Suprapubic skin (tissue), 4 donors: ENCODE data around the gene NTSR1.

Experiments used
- EP300 ChIP-seq: sonication (generic); formaldehyde crosslinking; IDR thresholded peaks from one replicate; pipeline ENCODE4 v1.6.1; 2017; ENCODE audit warnings: antibody characterized with exemption
- POLR2A ChIP-seq, 2 donors: fragments of 450-650 bp; IDR thresholded peaks; one replicate each; pipeline ENCODE4 v1.6.1; 2017; ENCODE audit warnings: antibody characterized with exemption in 2 of 2, mild to moderate bottlenecking in 2 of 2, moderate library complexity in 2 of 2
- POLR2AphosphoS5 ChIP-seq, 3 donors: sonication (generic); formaldehyde crosslinking; IDR thresholded peaks; one replicate each; pipeline ENCODE4 v1.6.1; 2017; ENCODE audit warnings: antibody characterized with exemption in 3 of 3
- TF ChIP-seq, protein P1 (sequence below), 2 donors: fragments of 200-600 bp in 1 of 2; fragments of 450-650 bp in 1 of 2; sonication (generic) in 1 of 2; IDR thresholded peaks; one replicate each; pipeline ENCODE4 v1.5.1; 2016 to 2019; ENCODE audit warnings: antibody characterized with exemption in 2 of 2, mild to moderate bottlenecking in 1 of 2, moderate library complexity in 1 of 2

DNA sequence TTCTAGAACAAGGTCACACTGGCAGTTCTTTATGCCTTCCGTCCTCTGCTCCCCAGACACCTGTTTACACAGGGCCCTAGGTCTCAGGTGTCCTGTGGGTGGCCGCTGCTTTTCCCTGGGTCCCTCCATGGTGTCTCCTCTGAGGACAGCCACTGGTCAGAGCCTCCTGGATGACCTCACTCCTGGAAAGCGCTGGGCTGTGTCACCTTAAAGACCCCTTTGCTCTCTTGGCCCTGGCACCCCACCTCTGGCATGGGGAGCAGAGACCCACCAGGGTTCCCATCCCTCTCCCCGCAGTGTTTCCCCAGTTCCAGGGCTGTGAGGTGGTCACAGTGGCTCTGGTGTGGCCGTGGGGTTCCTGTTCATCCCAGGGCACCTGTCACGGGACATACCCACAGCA lies 33.9 kb downstream of the NTSR1 start:
- TF ChIP-seq EP300 (no peak), POLR2A (IDR thresholded peaks at IDR 0.05) (no peak), POLR2AphosphoS5 (IDR thresholded peaks at IDR 0.05) (no peak)
- TF ChIP-seq, protein P1, sequence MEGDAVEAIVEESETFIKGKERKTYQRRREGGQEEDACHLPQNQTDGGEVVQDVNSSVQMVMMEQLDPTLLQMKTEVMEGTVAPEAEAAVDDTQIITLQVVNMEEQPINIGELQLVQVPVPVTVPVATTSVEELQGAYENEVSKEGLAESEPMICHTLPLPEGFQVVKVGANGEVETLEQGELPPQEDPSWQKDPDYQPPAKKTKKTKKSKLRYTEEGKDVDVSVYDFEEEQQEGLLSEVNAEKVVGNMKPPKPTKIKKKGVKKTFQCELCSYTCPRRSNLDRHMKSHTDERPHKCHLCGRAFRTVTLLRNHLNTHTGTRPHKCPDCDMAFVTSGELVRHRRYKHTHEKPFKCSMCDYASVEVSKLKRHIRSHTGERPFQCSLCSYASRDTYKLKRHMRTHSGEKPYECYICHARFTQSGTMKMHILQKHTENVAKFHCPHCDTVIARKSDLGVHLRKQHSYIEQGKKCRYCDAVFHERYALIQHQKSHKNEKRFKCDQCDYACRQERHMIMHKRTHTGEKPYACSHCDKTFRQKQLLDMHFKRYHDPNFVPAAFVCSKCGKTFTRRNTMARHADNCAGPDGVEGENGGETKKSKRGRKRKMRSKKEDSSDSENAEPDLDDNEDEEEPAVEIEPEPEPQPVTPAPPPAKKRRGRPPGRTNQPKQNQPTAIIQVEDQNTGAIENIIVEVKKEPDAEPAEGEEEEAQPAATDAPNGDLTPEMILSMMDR (IDR thresholded peaks at IDR 0.05): no peak
